Stomach (tissue), 4 donors: ENCODE measurements around the gene ABCC8.

Experiments
- CTCF ChIP-seq, 7 experiments: fragments of 450-650 bp in 4 of 7; fragments of 200-600 bp in 3 of 7; sonication (generic) in 3 of 7; IDR thresholded peaks; one replicate each; pipeline ENCODE4 v1.5.1; 2016 to 2019; ENCODE audit warnings: antibody characterized with exemption in 7 of 7, control low read depth in 2 of 7, mild to moderate bottlenecking in 1 of 7
- POLR2A ChIP-seq, 4 donors: fragments of 450-650 bp; IDR thresholded peaks; one replicate each; pipeline ENCODE4 v1.6.1; 2016; ENCODE audit warnings: antibody characterized with exemption in 4 of 4, control low read depth in 2 of 4, mild to moderate bottlenecking in 1 of 4, moderate library complexity in 1 of 4

GRCh38 chr11:17386331-17387084 lies 90.1 kb downstream of the ABCC8 start:
- TF ChIP-seq CTCF (IDR thresholded peaks at IDR 0.05) = peak in 5 of 7 experiments; percentile 53 to 87 (median 70)
- no peak for TF ChIP-seq POLR2A (IDR thresholded peaks at IDR 0.05)
